NK-92 (cell line): ENCODE results near the gene TLR5.

Experiments used
- DNase-seq: peaks from one replicate; lab custom pipeline; 2025; ENCODE audit not compliant: unreplicated experiment; lab: John Stamatoyannopoulos, UW

Gene TLR5

DNA sequence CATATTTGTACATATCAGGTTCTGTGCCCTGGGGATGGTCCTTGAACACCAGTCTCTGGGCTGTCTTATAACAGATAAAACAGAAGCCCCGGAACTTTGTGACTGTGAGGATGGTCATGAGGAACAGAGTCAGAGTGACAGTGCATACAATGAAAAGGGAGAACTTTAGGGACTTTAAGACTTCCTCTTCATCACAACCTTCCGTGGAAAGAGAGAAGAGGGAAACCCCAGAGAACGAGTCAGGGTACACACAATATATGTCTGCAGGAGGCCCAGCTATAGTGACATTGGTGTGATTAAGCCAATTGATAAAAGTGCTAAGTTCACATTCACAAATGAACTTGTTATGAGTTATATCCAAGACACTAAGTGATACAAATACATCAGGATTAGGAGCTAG lies 32.1 kb downstream of the TLR5 start:
- no peak for DNase-seq

DNA sequence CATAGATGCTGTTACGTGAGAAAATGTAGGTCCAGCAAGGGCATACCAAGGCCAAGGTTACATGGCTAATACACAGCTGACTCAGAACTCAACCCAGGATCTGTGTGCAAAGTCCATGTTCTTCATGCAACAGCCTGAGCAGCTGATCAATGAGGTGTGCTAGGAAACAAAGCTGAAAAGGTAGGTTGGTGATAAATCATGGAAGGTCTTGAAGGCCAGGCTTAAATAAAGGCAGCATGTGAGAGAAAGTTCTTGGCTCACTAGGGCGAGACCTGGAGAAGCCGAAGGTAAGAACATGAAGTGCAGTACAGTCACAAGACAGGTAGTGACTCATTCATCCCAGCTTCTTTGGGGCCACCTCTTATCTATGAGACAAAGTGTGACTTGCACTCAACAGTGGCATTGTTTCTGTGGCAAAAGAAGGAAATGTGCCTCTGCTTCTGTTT lies 33.4 kb downstream of the TLR5 start:
- no peak for DNase-seq

DNA sequence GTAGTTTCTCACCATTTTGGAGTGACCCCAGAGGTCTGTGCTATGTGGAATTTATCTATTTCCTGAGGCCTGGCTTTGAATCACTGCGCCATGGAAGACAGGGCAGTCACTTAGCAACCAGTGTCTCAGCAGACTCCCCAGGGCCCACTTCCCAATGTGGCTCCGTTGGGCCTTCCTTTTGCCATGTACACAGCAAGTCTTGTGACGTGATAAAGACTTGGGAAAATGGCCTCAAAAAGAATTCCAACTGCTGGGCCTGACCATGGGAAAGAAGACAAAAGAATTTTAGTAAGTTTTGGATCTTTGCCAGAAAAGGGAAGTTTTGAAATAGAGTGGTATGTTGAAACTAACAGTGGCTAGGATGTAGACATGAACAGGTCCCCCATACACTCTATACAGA lies 36.2 kb downstream of the TLR5 start:
- no peak for DNase-seq

DNA sequence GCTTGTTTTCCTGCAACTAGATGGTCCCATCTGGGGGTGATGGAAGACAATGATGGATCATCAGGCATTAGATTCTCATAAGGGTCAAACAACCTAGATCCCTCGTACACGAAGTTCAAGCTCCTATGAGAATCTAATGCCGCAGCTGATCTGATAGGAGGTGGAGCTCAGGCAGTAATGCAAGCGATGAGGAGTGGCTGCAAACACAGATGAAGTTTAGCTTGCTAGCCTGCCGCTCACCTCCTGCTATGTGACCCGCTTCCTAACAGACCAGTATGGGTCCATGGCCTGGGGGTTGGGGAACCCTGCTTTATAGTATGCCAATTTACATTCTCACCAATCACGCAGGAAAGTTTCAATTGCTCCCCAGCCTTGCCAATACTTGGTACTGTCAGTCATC lies 37.5 kb downstream of the TLR5 start:
- DNase-seq = no peak

DNA sequence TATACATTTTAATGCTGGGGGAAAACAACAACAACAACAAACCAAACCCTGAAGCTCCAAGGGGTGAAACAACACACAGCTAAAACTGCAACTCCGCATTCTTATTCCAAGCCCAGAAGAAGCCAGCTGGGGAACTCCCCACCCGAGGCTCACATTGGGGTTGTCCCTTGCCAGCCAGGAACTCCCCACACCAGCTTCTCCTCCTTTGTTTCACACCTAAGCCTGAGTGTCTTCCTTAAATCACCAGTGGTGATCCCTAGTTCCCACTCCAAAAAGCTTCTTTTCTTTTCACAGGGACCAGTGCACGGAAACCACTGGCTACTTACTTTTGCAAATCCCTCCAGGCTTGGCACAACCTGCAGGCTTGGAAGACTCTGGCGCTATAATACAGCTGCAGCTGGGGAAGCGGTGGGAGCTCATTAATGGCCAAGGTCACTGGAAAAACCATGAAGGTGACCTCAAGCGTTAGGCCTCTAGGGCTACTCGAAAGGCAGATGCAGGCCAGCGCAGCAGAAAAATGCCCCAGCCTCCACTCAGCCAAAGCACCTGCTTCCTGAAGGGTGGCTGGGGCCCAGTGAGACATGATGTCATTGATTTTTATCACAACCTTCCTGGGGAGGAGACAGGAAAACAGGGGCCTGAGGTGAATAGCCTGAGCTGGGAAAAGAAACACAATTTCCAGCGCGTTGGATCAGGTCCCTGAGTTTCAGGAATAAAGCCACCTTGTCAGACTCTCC lies 40.1 kb downstream of the TLR5 start:
- no peak for DNase-seq

DNA sequence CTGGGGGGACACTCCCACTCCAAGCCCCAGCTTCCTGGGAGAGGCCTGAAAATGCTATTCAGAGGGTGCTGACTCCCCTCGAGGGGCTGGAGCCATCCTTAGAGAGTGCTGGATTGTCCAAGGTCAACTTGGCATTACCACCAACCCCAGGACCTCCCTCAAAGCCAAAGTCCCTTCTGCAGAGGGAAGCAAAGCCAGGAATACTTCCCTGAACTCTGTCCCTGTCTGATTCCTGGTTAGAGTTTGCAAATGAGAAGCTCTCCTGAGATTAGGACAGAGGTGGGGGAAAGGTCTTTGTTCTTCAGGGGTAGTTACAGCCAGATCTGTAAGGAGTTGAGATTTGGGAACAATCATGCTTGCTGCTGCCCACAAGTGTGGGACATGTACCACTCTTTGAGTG lies 45.3 kb downstream of the TLR5 start:
- no peak for DNase-seq

DNA sequence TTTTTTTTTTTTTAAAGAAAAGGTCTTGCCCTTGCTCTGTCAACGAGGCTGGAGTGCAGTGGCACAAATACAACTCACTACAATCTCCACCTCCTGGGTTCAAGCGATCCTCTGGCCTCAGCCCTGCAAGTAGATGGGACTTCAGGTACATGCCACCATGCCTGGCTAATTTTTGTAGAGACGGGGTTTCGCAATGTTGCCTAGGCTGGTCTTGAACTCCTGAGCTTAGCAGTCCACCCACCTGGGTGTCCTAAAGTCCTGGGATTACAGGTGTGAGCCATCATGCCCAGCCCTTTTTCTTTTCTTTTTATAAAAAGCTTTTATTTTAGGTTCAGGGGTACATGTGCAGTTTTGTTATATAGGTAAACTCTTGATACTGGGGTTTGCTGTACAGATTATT lies 47.2 kb downstream of the TLR5 start:
- DNase-seq = no peak

DNA sequence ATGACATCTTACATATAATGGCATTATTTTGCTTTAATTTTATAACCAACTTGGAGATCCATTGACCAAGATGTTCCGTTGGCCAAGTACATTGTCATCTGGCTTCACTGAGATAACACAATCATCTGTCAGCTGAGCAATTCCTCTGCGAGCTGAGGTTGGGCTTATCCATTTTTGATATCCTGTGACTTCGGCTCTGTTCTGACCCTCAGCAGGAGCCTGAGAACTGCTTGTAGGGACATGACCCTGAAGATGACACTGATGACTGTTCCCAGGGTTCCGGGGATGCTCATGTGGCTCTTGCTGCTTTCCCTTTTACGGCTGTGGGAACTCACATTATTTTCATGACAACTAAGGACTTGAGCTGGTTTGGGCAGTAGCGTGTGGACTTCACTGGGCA lies 51.2 kb downstream of the TLR5 start:
- DNase-seq = no peak

DNA sequence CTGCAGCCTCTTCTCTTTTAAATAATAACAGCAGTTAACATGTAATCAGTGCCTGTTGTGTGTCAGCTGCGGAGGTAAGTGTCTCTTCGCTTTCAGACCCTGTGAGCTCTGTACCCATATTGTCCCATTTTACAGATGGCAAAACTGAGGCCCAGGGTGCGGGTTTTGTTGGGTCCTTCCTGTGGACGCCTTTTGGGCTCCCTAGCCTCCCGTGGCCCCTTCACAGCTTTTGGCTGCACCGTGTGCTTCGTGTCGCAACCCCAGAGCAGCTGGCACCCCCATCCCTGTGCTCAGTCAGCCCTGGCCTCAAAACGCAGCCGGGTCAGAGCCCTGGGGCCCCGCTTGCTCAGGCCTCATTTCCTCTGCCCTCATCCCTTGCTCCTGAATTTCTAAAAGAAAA lies 53.8 kb downstream of the TLR5 start:
- no peak for DNase-seq

DNA sequence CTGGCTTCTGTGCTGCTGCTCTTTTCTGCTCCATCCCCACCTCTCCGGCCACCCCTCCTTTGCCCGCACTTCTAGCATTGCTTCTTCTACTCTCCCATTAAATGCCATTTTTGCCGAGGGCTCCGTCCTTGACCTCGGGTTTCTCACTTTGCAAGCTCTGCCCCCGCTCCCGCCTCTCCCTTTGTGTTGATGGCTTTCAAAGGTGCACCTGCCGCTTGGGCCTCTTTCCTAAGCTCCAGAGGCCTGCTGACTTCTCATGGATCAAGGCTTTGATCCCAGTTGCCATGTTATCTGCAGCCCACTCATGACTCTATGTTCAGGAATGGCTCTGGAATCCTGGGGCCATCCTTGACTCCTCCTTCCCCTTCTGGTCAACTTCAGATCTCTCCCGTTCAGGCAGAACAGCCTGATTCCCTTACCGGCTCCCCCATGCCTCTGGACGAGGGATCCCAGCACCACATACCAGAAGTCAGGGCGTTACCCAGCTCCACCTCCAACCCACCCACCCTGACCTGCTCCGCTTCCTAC lies 54.3 kb downstream of the TLR5 start:
- DNase-seq = no peak

DNA sequence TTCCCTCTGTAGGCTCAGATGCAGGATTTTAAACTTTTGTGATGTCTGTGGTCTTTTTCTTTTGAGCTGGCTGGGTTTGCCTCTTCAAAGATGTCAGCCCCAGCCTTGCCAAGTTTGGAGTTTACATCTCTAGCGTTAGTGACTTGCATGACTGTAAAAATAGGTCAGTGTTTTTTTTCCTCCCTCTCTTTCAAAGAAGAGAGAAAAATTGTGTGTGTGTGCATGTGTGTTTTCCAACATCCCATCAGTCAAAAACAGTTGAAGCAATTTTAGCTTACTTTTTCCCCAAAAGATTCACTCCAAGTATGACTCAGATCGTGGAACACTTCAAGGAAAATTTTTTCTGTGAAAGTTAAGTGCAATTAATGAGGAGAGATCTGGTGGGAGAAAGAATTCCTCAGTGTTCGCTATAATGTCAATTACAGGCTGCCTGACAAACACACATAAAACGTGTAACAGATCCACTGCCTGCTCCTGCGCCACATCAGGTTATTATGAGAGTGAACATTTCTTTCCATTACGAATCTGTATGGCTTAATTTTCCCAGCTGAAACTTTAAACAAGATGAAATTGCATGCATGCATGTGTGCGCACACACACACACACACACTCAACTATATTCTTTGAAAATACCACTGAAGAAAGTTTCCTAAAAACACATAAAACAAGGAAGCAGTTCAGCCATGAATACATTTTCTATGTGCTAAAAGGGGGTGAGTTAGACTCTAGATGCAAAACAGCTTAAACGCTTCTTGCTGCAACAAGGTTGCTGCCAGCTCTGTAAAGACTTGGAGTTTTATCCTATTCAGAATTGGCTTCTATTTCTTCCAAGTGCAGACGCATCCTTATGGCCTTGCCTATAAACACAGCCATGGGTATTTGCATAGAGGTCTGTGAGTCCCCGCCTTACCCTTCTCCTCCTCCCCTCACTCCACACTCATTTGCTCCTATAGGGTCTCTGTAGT lies 55.5 kb downstream of the TLR5 start:
- no peak for DNase-seq

DNA sequence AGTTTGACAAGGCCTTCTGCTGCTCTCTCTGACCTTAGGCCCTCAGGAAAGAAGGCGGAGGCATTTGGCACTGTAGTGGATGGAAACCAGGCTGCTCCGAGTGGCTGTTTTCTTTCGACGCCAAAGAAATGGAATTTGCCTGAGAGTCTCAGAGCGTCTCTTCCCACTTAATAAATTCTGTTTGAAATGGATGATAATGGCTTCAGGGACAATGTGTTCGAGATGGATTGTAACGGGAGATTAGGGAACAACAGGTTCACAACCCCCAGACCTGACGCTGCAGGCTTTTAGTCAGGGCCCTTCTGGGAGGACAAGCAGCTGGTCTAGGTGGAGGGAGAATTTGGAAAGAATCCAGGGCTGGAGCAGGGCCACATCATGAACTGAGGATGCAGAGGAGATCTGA lies 58.6 kb downstream of the TLR5 start:
- DNase-seq = no peak

DNA sequence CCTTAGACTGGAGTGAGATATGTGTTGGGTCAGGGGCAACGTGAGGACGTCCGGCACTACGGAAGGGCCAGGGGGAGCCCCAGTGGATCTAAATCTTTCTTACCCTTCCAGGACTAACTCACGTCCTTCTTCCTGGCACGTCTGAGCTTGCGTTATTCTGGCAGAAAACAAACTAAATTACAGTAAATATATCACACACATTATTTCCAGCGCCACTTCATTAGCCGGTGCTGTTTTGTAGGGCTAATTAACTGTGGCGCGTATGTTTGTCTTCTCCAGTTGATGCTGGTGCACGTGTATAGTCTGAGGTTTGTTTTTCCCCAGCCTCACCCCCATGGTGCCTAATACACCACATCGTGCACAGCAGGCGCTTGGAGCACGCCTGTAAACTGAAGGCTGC lies 59.2 kb downstream of the TLR5 start:
- DNase-seq = no peak

DNA sequence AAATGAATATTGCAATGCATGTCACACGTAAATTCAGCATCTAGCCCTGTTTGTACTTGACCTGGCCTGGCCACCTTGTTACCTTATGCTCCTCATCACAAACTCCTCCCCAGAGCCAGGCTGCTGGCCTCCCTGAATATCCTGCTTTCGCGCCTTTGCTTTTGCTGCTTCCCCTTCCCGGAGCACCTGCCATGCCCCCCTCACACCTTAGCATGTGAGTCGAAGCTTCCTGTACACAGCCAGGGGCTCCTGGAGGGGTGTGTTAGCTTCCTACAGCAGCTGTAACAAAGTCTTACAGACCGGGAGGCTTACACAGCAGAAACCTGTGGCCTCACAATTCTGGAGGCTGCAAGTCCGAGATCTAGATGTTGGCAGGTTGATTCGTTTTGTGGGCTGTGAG lies 60.1 kb downstream of the TLR5 start:
- no peak for DNase-seq

DNA sequence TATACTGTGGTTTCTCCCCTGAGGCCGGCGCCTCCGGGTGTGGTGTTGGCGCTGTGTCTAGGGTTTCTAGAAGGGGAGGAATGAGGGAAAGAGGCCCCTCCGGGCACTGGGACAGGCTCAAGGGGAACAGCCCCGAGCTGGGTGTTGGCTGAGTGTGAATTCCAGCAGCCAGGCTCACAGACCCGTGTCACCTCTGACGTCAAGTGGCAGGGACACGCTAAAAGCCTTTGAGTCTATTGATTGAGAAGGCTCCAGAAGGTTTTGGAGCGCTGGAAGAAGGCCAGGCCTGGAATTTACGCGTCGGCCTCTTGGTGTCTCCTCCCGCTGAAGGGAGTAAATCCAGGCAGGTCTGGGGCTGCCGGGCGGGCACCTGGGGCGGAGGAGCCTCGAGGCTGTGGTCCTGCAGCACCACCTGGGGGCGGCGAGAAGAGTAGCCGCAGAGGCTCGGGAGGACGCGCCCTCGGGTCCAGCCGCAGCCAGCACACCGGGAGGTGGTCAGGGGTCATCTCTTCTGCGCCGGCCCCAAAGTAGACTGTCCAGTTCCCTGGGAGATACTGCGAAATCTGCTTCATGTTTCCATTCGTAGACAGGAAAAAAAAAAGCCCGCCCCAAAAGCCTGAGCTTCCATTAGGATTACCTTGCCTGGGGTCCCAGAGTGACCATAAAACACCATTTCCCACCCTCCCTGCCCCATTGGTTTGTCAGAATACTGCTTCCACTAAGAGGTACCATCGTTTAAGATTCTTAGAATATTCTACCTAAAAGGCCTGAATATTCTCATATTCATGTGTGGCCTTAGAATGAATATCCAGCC lies 61.7 kb downstream of the TLR5 start:
- DNase-seq = no peak

DNA sequence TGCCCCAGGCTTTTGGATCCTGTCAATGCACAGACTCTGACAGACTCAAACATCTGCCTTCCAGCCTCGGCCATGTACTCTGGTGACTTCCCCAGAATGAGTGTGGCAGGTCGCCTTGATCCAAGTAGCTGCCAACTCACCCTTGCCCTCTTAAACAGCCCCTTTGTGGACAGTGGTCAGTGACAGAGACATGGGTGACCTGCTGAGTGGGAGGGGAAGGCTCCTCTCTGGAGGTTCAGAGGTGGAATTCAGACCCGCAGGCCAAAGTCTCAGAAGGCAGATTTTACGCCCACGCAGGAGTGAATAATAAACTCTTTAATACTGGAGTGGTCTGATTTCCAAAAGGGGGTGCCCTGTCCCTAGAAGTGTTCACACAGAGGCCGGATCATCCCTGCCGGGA lies 63.5 kb downstream of the TLR5 start:
- DNase-seq = no peak

DNA sequence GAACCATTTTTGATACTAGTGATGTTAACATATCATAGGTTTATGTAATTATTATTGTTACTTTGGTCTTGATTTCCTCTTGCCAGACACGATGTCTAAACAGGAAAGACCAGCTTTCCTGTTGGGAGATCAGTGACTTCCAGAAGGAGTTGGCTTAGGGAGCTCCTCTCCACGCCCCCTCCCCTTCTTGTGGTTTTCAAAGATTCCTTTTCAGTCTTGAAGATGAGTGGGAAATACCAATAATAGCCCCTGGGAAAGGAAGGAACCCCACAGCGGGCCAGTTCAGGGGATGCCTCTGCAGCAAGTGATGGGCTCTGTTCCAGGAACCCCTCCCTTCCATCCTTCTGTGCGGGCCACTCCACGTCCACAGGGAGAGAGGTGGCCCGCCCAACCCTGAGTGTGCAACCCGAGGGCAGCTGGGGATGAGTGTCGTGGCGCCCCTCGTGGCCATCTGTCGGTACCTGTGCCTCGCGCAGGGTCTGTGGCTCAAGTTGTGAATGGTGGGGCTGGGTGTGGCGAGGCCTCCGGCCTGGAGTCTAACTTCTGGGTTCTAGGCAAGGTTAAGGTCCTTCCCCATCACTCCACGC lies 65.7 kb downstream of the TLR5 start:
- no peak for DNase-seq

DNA sequence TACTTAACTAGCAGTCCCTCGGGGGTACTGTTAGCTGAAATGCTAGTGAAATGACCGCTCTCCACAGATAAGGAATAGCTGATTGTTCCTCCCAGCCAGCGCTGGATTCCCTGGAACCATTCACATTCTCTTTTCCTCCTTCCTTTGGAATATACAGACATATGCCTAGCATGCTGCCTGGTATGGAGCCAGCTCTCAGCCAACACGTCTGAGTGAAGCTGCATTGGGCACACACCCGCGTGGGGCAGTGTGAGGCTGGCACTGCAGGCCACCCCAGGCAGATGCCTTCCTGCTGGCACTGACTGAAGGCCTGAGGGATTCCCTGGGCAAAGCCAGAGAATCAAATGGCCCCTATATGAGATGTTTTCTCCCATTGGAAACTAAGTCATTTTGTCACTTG lies 66.7 kb downstream of the TLR5 start:
- no peak for DNase-seq

DNA sequence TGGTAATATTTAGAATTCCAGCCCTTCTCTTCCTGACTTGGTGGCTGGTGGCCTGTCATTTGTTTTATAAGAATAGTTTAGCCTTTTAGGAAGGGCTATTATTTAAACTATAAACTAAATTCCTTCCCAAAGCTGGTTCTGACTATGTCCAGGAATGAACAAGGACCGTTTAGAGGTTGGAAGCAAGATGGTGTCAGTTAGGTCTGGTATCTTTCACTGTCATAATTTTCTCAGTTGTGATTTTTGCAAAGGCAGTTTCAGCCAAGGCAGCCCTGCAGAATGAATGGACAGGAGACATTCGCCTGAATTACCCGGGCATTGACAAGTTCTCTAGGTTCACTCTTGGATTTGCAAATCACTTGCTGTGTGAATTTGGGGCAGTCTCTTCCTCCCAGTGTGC lies 67.2 kb downstream of the TLR5 start:
- no peak for DNase-seq

DNA sequence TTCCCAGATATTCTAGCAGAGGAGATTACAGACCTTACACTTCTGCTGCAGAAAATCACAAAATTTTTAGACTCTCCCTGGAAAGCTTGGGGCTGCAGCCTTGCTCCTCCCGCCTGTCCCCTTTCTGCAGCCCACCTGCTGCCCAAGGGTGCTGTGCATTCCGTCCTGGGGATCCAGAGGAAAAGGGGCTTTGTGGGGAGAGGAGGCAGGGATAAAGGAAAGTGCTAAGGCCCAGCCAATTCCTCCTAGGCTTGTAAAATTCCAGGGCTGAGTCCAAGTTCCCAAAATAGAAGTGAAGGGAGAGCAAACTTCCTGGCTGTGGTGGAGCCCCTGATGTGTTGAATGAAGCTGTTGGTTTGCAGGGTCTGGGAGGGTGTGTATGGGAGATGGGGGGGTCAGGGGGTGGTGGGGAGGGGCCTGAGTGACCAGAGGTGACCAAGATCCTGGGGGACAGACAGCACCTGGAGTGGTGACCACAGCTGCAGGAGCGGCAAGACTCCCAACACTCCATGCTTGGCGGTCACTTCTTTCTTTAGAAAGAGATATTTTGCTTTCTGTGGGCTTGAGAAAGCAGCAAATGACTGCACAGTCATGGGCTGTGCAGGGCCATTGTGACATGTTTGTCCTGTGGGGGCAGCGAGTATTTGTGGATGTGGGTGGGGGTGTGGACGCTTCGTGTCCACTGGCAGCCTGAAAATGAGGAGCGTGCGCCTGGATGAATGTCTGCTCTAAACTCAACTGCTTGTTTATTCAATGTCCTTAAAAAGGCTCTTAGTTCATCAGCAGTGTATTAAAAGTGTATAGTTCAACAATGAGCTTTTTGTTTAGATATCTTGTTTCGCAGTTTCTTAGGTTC lies 68.4 kb downstream of the TLR5 start:
- no peak for DNase-seq
